Kidney (tissue), 14 donors: ENCODE results near the gene LCN10. TPM values are rescaled to one million over a fixed set of nuclear protein-coding genes. Genes with fewer than 3 reads are reported as not detected.

Experiments
- DNase-seq, 5 donors: peaks; one replicate each; pipeline ENCODE4 v3.0.0-alpha.2; 2013 to 2020
- FAIRE-seq: peaks from 2 replicates; lab custom pipeline; 2012; peaks lifted over from hg19 to GRCh38; lab: Jason Lieb, UNC
- H3K27ac ChIP-seq, 2 donors: one replicate each; pipeline ENCODE4 v1.7.0; 2013; ENCODE audit warnings: low read depth in 2 of 2, low read length in 2 of 2, inconsistent platforms in 1 of 2
- H3K27me3 ChIP-seq: one replicate; pipeline ENCODE4 v1.7.1; 2013; ENCODE audit warnings: low read length, inconsistent platforms; ENCODE audit not compliant: control insufficient read depth, insufficient read depth
- H3K36me3 ChIP-seq, 3 donors: one replicate each; pipeline versions ENCODE4 v1.7.0 to v1.7.1; 2013; ENCODE audit warnings: low read length in 3 of 3, control low read depth in 1 of 3, inconsistent platforms in 1 of 3; ENCODE audit not compliant: insufficient read depth in 3 of 3, control insufficient read depth in 2 of 3
- H3K4me1 ChIP-seq, 3 donors: one replicate each; pipeline versions ENCODE4 v1.7.0 to v1.7.1; 2013; ENCODE audit warnings: low read length in 3 of 3, inconsistent platforms in 1 of 3, low read depth in 1 of 3; ENCODE audit not compliant: control insufficient read depth in 2 of 3, insufficient read depth in 2 of 3
- H3K4me3 ChIP-seq, 3 donors: one replicate each; pipeline versions ENCODE4 v1.7.0 to v1.8.1; 2013; ENCODE audit warnings: low read length in 3 of 3, control low read depth in 1 of 3, inconsistent platforms in 1 of 3
- H3K9ac ChIP-seq, 3 donors: one replicate each; pipeline versions ENCODE4 v1.7.0 to v1.7.1; 2013; ENCODE audit warnings: low read length in 3 of 3, control low read depth in 1 of 3, inconsistent platforms in 1 of 3
- H3K9me3 ChIP-seq, 3 donors: one replicate each; pipeline versions ENCODE4 v1.7.0 to v1.7.1; 2013; ENCODE audit warnings: low read length in 3 of 3, control low read depth in 1 of 3, inconsistent platforms in 1 of 3; ENCODE audit not compliant: control insufficient read depth in 2 of 3, insufficient read depth in 1 of 3
- CTCF ChIP-seq: IDR thresholded peaks from 3 replicates; pipeline ENCODE4 v1.5.1; 2012; ENCODE audit warnings: mild to moderate bottlenecking, moderate library complexity, borderline replicate concordance; ENCODE audit not compliant: insufficient read depth; ENCODE audit errors: extremely low read depth
- intact Hi-C: fragments of 100-400 bp; cut with DNase I; formaldehyde crosslinking; loops from one replicate; pipeline ENCODE4 v1.11.1; 2022
- polyA plus RNA-seq: library from polyadenylated mRNA; stranded (reverse); fragments of 350-450 nt; fragmentation: Illumina TruSeq; extraction: RNeasy Lipid Tissue Mini Kit (QIAGEN cat#74804); gene quantifications from one replicate; pipeline ENCODE4 v1.2.3, GENCODE V29; 2014; ENCODE audit warnings: low read depth, low replicate concordance; ENCODE audit not compliant: insufficient read depth
- total RNA-seq: library from RNA; stranded (reverse); fragmentation: NEBNext Ultra II Directional; extraction: Animal tissue kit (Norgen Biotek cat#: 25700); gene quantifications from one replicate; pipeline ENCODE4 v1.2.1, GENCODE V29; 2021
- donor health status: control.
- donor health status: control.
- donor health status: control.
- donor health status: control.
- donor health status: control.
- donor health status: DM: yes; HTN: yes; CAD: no.
- donor health status: Normal renal cell carcinoma (clear cell type).

LCN10 gene
- total and polyA plus RNA-seq, 2 donors from 2014 or later, result 3.9 to 8.4 TPM

GRCh38 chr9:136723362-136723976, 19.3 kb downstream of the LCN10 start:
- no peak for FAIRE-seq
- peak in 1 of 5 donors; percentile 48 for DNase-seq
- H3K27me3 ChIP-seq, result no peaks in the 10 kb centered on the region
- H3K4me1 ChIP-seq, result peaks cover 0 to 31% (median 12%) of the 10 kb centered on the region in 3 donors
- TF ChIP-seq CTCF, result no peak
- H3K27ac ChIP-seq, result no peak overlapping the region
- H3K4me3 ChIP-seq, result no peak overlapping the region
- peaks cover 4 to 32% (median 15%) of the 10 kb centered on the region in 3 donors for H3K36me3 ChIP-seq
- intact Hi-C loops, result no loop called here
- no peak overlapping the region for H3K9ac ChIP-seq
- H3K9me3 ChIP-seq, result no peaks in the 10 kb centered on the region

GRCh38 chr9:136722969-136723356, 19.8 kb downstream of the LCN10 start:
- intact Hi-C loops, result no loop called here
- H3K27ac ChIP-seq, result no peak overlapping the region
- no peak overlapping the region for H3K9ac ChIP-seq
- no peaks in the 10 kb centered on the region for H3K27me3 ChIP-seq
- no peaks in the 10 kb centered on the region for H3K9me3 ChIP-seq
- no peak for FAIRE-seq
- peaks cover 4 to 32% (median 15%) of the 10 kb centered on the region in 3 donors for H3K36me3 ChIP-seq
- no peak overlapping the region for H3K4me3 ChIP-seq
- peaks cover 0 to 30% (median 16%) of the 10 kb centered on the region in 3 donors for H3K4me1 ChIP-seq
- TF ChIP-seq CTCF, result no peak
- no peak for DNase-seq

GRCh38 chr9:136722093-136722968, 20.4 kb downstream of the LCN10 start:
- Histone ChIP-seq H3K4me1 (peaks cover 0 to 27% (median 16%) of the 10 kb centered on the region in 3 donors), H3K9me3 (no peaks in the 10 kb centered on the region), H3K9ac (no peak overlapping the region), H3K27ac (no peak overlapping the region), H3K27me3 (no peaks in the 10 kb centered on the region), H3K36me3 (peaks cover 4 to 32% (median 15%) of the 10 kb centered on the region in 3 donors), H3K4me3 (no peak overlapping the region)
- no peak for FAIRE-seq
- intact Hi-C loops, result no loop called here
- TF ChIP-seq CTCF, result no peak
- peak in 1 of 5 donors; percentile 53 for DNase-seq
